SK-N-SH (cell line): Measurements from ENCODE around the gene DDX54. TPM values are rescaled to one million over a fixed set of nuclear protein-coding genes. Genes with fewer than 3 reads are reported as not detected.

Experiments
- CTCF ChIA-PET: fragments of 300-600, 350-600 bp; formaldehyde crosslinking; extraction: SDS; loops from one replicate; lab custom pipeline; 2021; lab: Yijun Ruan, JAX
- POLR2A ChIA-PET: fragments of 350-600 bp; sonication (Branson Sonifier 250); formaldehyde crosslinking; extraction: SDS; loops from one replicate; lab custom pipeline; 2020; ENCODE audit warnings: antibody characterized with exemption, inconsistent platforms; lab: Yijun Ruan, JAX
- DNase-seq: peaks from one replicate; pipeline ENCODE4 v3.0.0; 2012
- H2AFZ ChIP-seq: fragments of 200-600 bp; sonication (generic); 2 replicates; pipeline ENCODE4 v1.8.1; 2016; ENCODE audit warnings: antibody characterized with exemption, mild to moderate bottlenecking, low read depth
- H3F3A ChIP-seq: fragments of 200-600 bp; sonication (generic); replicated peaks from 2 replicates; pipeline ENCODE3; 2016; ENCODE audit warnings: antibody characterized with exemption, mild to moderate bottlenecking; ENCODE audit not compliant: insufficient read depth
- H3K27ac ChIP-seq, 2 experiments: fragments of 200-500 bp in 1 of 2; fragments of 200-600 bp in 1 of 2; sonication (Bioruptor generic) in 1 of 2; sonication (generic), shearing (Covaris generic) in 1 of 2; 2 replicates each; pipeline versions ENCODE4 v1.5.1 to v1.6.1; 2014 to 2016; ENCODE audit warnings: low read depth in 2 of 2, inconsistent platforms in 1 of 2, low read length in 1 of 2, mild to moderate bottlenecking in 1 of 2, mixed read lengths in 1 of 2
- H3K27me3 ChIP-seq: fragments of 200-600 bp; sonication (generic), shearing (Covaris generic); 2 replicates; pipeline ENCODE4 v1.6.1; 2016; ENCODE audit warnings: mixed run types; ENCODE audit not compliant: insufficient read depth
- H3K36me3 ChIP-seq, 2 experiments: fragments of 200-500 bp in 1 of 2; fragments of 200-600 bp in 1 of 2; sonication (Bioruptor generic) in 1 of 2; sonication (generic) in 1 of 2; replicated peaks in 1 of 2; 2 replicates each; pipeline versions ENCODE3 to v1.5.1; 2014 to 2016; ENCODE audit warnings: low read length in 1 of 2, mild to moderate bottlenecking in 1 of 2; ENCODE audit not compliant: insufficient read depth in 2 of 2, control insufficient read depth in 1 of 2
- H3K4me1 ChIP-seq, 2 experiments: fragments of 200-500 bp in 1 of 2; fragments of 200-600 bp in 1 of 2; sonication (Bioruptor generic) in 1 of 2; sonication (generic), shearing (Covaris generic) in 1 of 2; 2 replicates each; pipeline versions ENCODE4 v1.5.1 to v1.6.1; 2014 to 2016; ENCODE audit warnings: low read depth in 1 of 2, low read length in 1 of 2, mixed run types in 1 of 2; ENCODE audit not compliant: insufficient read depth in 2 of 2, control insufficient read depth in 1 of 2
- H3K4me2 ChIP-seq: fragments of 200-600 bp; sonication (generic), shearing (Covaris generic); 2 replicates; pipeline ENCODE4 v1.6.1; 2017; ENCODE audit warnings: mixed run types
- H3K4me3 ChIP-seq, 2 experiments: fragments of 200-500 bp in 1 of 2; fragments of 200-600 bp in 1 of 2; sonication (Bioruptor generic) in 1 of 2; sonication (generic), shearing (Covaris generic) in 1 of 2; 2 replicates each; pipeline versions ENCODE4 v1.5.1 to v1.8.1; 2014 to 2016; ENCODE audit warnings: low read depth in 2 of 2, inconsistent platforms in 1 of 2, low read length in 1 of 2, mild to moderate bottlenecking in 1 of 2, mixed read lengths in 1 of 2, moderate library complexity in 1 of 2
- H3K79me2 ChIP-seq: fragments of 200-600 bp; sonication (generic); 2 replicates; pipeline ENCODE4 v1.8.1; 2017; ENCODE audit warnings: mild to moderate bottlenecking; ENCODE audit not compliant: insufficient read depth
- H3K9ac ChIP-seq: fragments of 200-600 bp; sonication (generic); 2 replicates; pipeline ENCODE4 v1.6.1; 2017; ENCODE audit warnings: mixed run types
- H3K9me2 ChIP-seq: fragments of 200-600 bp; sonication (generic); 2 replicates; pipeline ENCODE4 v1.6.1; 2017; ENCODE audit warnings: mixed run types
- H3K9me3 ChIP-seq: fragments of 200-600 bp; sonication (generic); 2 replicates; pipeline ENCODE4 v1.6.1; 2017; ENCODE audit warnings: mixed run types, mild to moderate bottlenecking, moderate library complexity
- H4K20me1 ChIP-seq: fragments of 200-600 bp; sonication (generic); 2 replicates; pipeline ENCODE4 v1.6.1; 2017; ENCODE audit warnings: mild to moderate bottlenecking, mixed run types; ENCODE audit not compliant: insufficient read depth
- ELF1 ChIP-seq: IDR thresholded peaks from 2 replicates; pipeline ENCODE4 v1.4.0; 2012
- FOXJ3 ChIP-seq: sonication (generic); formaldehyde crosslinking; IDR thresholded peaks from 2 replicates; pipeline ENCODE4 v1.5.1; 2020; ENCODE audit warnings: mild to moderate bottlenecking, missing genetic modification reagents
- RAD21 ChIP-seq: IDR thresholded peaks from 2 replicates; pipeline ENCODE4 v1.6.1; 2012; ENCODE audit warnings: mild to moderate bottlenecking, low read length
- RFX5 ChIP-seq: IDR thresholded peaks from 2 replicates; pipeline ENCODE4 v1.6.1; 2012; ENCODE audit warnings: mild to moderate bottlenecking, improper control_type of control experiment, low read length
- YY1 ChIP-seq: IDR thresholded peaks from 2 replicates; pipeline ENCODE4 v1.4.0; 2012; ENCODE audit warnings: low read depth, mild to moderate bottlenecking
- WGBS: methylation state at CpG from one replicate; pipeline ENCODE4 v1.1.6; 2017; ENCODE audit warnings: low lambda C conversion rate; 5-methylcytosine and 5-hydroxymethylcytosine counted together
- polyA plus RNA-seq, 3 experiments: library from polyadenylated mRNA; depleted of rRNA; stranded (reverse); fragments of >200 nt; gene quantifications; 2 replicates each; pipeline ENCODE4 v1.2.3, GENCODE V29; 2012
- TF ChIP-seq, protein P1 (sequence below): IDR thresholded peaks from 2 replicates; pipeline ENCODE4 v1.4.0; 2012; ENCODE audit warnings: low read depth, borderline replicate concordance
- TF ChIP-seq, protein P2 (sequence below): fragments of 150-350 bp; IDR thresholded peaks from 2 replicates; pipeline ENCODE4 v1.6.1; 2016; ENCODE audit warnings: mild to moderate bottlenecking, low read depth, low read length
- TF ChIP-seq, protein P3 (sequence below): fragments of 200-600 bp; sonication (generic); IDR thresholded peaks from 2 replicates; pipeline ENCODE4 v1.6.1; 2017; ENCODE audit warnings: antibody characterized with exemption, mild to moderate bottlenecking, moderate library complexity
- TF ChIP-seq, protein P4 (sequence below): IDR thresholded peaks from 2 replicates; pipeline ENCODE4 v1.4.0; 2012; ENCODE audit warnings: low read depth, borderline replicate concordance
- TF ChIP-seq, protein P5 (sequence below): IDR thresholded peaks from 2 replicates; pipeline ENCODE4 v1.6.1; 2012; ENCODE audit warnings: mild to moderate bottlenecking, low read depth, low read length, moderate library complexity

Gene DDX54
- polyA plus RNA-seq, 1 of the 3 experiments (the other 2 are of a cell fraction), result 69.9 TPM

DNA sequence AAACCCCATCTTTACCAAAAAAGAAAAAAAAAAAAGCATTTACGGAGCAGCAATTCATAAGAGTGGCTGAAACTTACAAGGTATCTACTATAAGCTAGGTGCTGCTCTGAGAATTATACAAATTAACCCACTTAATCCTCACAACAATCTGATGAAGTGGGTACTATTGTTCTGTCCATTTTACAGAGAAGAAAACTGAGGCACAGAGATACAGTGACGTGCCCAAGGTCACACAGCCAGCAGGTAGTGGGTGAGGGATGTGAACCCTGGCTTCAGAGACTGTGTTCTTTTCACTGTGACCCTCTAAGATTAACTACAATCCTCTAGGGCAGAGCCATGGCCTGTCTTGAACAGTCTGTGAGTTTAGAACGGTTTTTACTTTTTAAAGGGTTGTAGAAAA lies 3.3 kb downstream of the DDX54 start:
- Histone ChIP-seq H2AFZ (no peak overlapping the region), H3K27me3 (no peaks in the 10 kb centered on the region), H3K4me1 (peaks cover 5 to 9% of the 10 kb centered on the region in 2 experiments; a peak in 2 of 4 replicates), H3K4me3 (no peak overlapping the region), H3K27ac (no peak overlapping the region), H3K9me3 (no peaks in the 10 kb centered on the region), H3K4me2 (no peak overlapping the region), H3K9ac (no peak overlapping the region), H3K79me2 (peaks cover 66% of the 10 kb centered on the region), H3F3A (peaks cover 9% of the 10 kb centered on the region), H4K20me1 (peaks cover 6% of the 10 kb centered on the region), H3K36me3 (peaks cover 27 to 31% of the 10 kb centered on the region in 2 experiments), H3K9me2 (no peaks in the 10 kb centered on the region)
- POLR2A ChIA-PET, result no interaction called here
- TF ChIP-seq RFX5 (no peak), YY1 (no peak)
- TF ChIP-seq, protein P1, sequence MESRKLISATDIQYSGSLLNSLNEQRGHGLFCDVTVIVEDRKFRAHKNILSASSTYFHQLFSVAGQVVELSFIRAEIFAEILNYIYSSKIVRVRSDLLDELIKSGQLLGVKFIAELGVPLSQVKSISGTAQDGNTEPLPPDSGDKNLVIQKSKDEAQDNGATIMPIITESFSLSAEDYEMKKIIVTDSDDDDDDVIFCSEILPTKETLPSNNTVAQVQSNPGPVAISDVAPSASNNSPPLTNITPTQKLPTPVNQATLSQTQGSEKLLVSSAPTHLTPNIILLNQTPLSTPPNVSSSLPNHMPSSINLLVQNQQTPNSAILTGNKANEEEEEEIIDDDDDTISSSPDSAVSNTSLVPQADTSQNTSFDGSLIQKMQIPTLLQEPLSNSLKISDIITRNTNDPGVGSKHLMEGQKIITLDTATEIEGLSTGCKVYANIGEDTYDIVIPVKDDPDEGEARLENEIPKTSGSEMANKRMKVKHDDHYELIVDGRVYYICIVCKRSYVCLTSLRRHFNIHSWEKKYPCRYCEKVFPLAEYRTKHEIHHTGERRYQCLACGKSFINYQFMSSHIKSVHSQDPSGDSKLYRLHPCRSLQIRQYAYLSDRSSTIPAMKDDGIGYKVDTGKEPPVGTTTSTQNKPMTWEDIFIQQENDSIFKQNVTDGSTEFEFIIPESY, result no peak
- WGBS, result 97% methylated on average over 3 of the region's 3 CpGs
- no peak for DNase-seq
- CTCF ChIA-PET, result interaction anchor here (3.5 kb wide), 1 partner anchor 8 kb away, joined by 12 read pairs; no protein-coding TSS in a partner anchor

DNA sequence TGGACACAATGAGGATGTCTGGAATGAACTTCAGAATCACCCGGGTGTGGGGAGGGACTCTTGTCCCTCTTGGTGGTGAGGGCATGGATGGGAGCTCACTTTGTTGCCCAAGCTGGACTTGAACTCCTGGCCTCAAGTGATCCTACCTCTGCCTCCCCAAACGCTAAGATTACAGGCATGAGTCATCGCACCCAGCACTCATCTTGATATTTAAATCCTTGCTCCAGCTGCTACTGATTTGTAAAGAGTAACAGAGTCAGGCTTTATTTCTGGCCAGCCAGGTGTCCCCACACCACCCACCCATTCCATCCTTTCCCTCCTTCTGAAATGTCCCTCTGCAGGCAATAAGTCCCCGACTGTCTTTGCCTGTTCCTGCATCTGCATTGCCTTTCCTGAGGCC lies 4.9 kb downstream of the DDX54 start:
- Histone ChIP-seq H3K4me3 (no peak overlapping the region), H3K79me2 (peaks cover 51% of the 10 kb centered on the region), H3K27me3 (no peaks in the 10 kb centered on the region), H3K9me2 (no peaks in the 10 kb centered on the region), H3K9me3 (no peaks in the 10 kb centered on the region), H3K36me3 (peaks cover 31 to 36% of the 10 kb centered on the region in 2 experiments), H3K4me2 (no peak overlapping the region), H2AFZ (no peak overlapping the region), H3F3A (peaks cover 9% of the 10 kb centered on the region), H3K27ac (no peak overlapping the region), H4K20me1 (peaks cover 6% of the 10 kb centered on the region), H3K9ac (no peak overlapping the region), H3K4me1 (no peaks in the 10 kb centered on the region; a peak in 2 of 4 replicates)
- DNase-seq, result no peak
- ChIA-PET CTCF (interaction anchor here (0.8 kb wide), 1 partner anchor 131 kb away, joined by 3 read pairs; no protein-coding TSS in a partner anchor), POLR2A (no interaction called here)
- WGBS, result 53% methylated on average over 4 of the region's 4 CpGs
- TF ChIP-seq FOXJ3 (CRISPR knock-in tag), result no peak
- no peak for TF ChIP-seq ELF1
- TF ChIP-seq, protein P2, sequence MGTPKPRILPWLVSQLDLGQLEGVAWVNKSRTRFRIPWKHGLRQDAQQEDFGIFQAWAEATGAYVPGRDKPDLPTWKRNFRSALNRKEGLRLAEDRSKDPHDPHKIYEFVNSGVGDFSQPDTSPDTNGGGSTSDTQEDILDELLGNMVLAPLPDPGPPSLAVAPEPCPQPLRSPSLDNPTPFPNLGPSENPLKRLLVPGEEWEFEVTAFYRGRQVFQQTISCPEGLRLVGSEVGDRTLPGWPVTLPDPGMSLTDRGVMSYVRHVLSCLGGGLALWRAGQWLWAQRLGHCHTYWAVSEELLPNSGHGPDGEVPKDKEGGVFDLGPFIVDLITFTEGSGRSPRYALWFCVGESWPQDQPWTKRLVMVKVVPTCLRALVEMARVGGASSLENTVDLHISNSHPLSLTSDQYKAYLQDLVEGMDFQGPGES, result no peak
- TF ChIP-seq, protein P3, sequence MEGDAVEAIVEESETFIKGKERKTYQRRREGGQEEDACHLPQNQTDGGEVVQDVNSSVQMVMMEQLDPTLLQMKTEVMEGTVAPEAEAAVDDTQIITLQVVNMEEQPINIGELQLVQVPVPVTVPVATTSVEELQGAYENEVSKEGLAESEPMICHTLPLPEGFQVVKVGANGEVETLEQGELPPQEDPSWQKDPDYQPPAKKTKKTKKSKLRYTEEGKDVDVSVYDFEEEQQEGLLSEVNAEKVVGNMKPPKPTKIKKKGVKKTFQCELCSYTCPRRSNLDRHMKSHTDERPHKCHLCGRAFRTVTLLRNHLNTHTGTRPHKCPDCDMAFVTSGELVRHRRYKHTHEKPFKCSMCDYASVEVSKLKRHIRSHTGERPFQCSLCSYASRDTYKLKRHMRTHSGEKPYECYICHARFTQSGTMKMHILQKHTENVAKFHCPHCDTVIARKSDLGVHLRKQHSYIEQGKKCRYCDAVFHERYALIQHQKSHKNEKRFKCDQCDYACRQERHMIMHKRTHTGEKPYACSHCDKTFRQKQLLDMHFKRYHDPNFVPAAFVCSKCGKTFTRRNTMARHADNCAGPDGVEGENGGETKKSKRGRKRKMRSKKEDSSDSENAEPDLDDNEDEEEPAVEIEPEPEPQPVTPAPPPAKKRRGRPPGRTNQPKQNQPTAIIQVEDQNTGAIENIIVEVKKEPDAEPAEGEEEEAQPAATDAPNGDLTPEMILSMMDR, result no peak
- TF ChIP-seq RAD21, result no peak
- TF ChIP-seq, protein P4, sequence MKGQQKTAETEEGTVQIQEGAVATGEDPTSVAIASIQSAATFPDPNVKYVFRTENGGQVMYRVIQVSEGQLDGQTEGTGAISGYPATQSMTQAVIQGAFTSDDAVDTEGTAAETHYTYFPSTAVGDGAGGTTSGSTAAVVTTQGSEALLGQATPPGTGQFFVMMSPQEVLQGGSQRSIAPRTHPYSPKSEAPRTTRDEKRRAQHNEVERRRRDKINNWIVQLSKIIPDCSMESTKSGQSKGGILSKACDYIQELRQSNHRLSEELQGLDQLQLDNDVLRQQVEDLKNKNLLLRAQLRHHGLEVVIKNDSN, result no peak
- TF ChIP-seq, protein P5, sequence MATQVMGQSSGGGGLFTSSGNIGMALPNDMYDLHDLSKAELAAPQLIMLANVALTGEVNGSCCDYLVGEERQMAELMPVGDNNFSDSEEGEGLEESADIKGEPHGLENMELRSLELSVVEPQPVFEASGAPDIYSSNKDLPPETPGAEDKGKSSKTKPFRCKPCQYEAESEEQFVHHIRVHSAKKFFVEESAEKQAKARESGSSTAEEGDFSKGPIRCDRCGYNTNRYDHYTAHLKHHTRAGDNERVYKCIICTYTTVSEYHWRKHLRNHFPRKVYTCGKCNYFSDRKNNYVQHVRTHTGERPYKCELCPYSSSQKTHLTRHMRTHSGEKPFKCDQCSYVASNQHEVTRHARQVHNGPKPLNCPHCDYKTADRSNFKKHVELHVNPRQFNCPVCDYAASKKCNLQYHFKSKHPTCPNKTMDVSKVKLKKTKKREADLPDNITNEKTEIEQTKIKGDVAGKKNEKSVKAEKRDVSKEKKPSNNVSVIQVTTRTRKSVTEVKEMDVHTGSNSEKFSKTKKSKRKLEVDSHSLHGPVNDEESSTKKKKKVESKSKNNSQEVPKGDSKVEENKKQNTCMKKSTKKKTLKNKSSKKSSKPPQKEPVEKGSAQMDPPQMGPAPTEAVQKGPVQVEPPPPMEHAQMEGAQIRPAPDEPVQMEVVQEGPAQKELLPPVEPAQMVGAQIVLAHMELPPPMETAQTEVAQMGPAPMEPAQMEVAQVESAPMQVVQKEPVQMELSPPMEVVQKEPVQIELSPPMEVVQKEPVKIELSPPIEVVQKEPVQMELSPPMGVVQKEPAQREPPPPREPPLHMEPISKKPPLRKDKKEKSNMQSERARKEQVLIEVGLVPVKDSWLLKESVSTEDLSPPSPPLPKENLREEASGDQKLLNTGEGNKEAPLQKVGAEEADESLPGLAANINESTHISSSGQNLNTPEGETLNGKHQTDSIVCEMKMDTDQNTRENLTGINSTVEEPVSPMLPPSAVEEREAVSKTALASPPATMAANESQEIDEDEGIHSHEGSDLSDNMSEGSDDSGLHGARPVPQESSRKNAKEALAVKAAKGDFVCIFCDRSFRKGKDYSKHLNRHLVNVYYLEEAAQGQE, result no peak
